IMR-90 (cell line): ENCODE measurements around the gene INPP5F. TPM values are rescaled to one million over a fixed set of nuclear protein-coding genes. Genes with fewer than 3 reads are reported as not detected.

Experiments
- ATAC-seq: fragments of 200-7000 bp; cut with Tn5 transposase; 2 replicates; pipeline ENCODE4 v1.9.1; 2020; ENCODE audit warnings: low read depth, mild to moderate bottlenecking, moderate library complexity
- BruUV-seq: library from RNA; stranded (reverse); fragments of 400-500 nt; replicated peaks from 2 replicates; lab custom pipeline; 2021; lab: Mats Ljungman, UMichigan
- CTCF ChIA-PET: fragments of 300-600 bp; formaldehyde crosslinking; extraction: SDS; loops from one replicate; lab custom pipeline; 2021; ENCODE audit warnings: antibody characterized with exemption; lab: Yijun Ruan, JAX
- POLR2A ChIA-PET: fragments of 300-600 bp; sonication (Branson Sonifier 250); formaldehyde crosslinking; loops from one replicate; lab custom pipeline; 2022; ENCODE audit warnings: antibody characterized with exemption; ENCODE audit not compliant: unreplicated experiment; lab: Charles Lee
- DNase-seq: peaks from one replicate; pipeline ENCODE4 v3.0.0; 2013
- H2AFZ ChIP-seq: replicated peaks from 2 replicates; pipeline ENCODE3; 2013; ENCODE audit warnings: low read length, mild to moderate bottlenecking; ENCODE audit not compliant: poor library complexity
- H2AK5ac ChIP-seq: 2 replicates; pipeline ENCODE4 v1.6.1; 2013; ENCODE audit warnings: low read depth, low read length, inconsistent platforms
- H2AK9ac ChIP-seq: replicated peaks from 2 replicates; pipeline ENCODE3; 2013; ENCODE audit warnings: mild to moderate bottlenecking, low read depth, low read length, moderate library complexity; ENCODE audit not compliant: poor library complexity
- H2BK120ac ChIP-seq: 2 replicates; pipeline ENCODE4 v1.6.1; 2013; ENCODE audit warnings: low read depth, low read length, inconsistent platforms
- H2BK15ac ChIP-seq: 3 replicates; pipeline ENCODE4 v1.6.1; 2013; ENCODE audit warnings: low read depth, low read length, inconsistent platforms
- H2BK20ac ChIP-seq: 2 replicates; pipeline ENCODE4 v1.6.1; 2013; ENCODE audit warnings: low read depth, mild to moderate bottlenecking, inconsistent platforms, low read length, moderate library complexity
- H2BK5ac ChIP-seq: 2 replicates; pipeline ENCODE4 v1.6.1; 2013; ENCODE audit warnings: mild to moderate bottlenecking, low read depth, low read length, inconsistent platforms; ENCODE audit not compliant: poor library complexity, severe bottlenecking
- H3K14ac ChIP-seq: replicated peaks from 2 replicates; pipeline ENCODE4 v1.6.1; 2013; ENCODE audit warnings: low read depth, low read length, inconsistent platforms
- H3K18ac ChIP-seq: 2 replicates; pipeline ENCODE4 v1.6.1; 2013; ENCODE audit warnings: low read depth, low read length, control low read depth
- H3K23ac ChIP-seq: 2 replicates; pipeline ENCODE4 v1.6.1; 2013; ENCODE audit warnings: low read depth, low read length, inconsistent platforms
- H3K27ac ChIP-seq: 2 replicates; pipeline ENCODE4 v1.5.1; 2013; ENCODE audit warnings: mild to moderate bottlenecking, control low read depth, low read length; ENCODE audit not compliant: insufficient read depth
- H3K27me3 ChIP-seq: 2 replicates; pipeline ENCODE4 v1.6.1; 2013; ENCODE audit warnings: low read length; ENCODE audit not compliant: control insufficient read depth, insufficient read depth
- H3K36me3 ChIP-seq: 2 replicates; pipeline ENCODE4 v1.6.1; 2013; ENCODE audit warnings: low read length, mixed read lengths; ENCODE audit not compliant: control insufficient read depth, insufficient read depth
- H3K4ac ChIP-seq: 2 replicates; pipeline ENCODE4 v1.6.1; 2013; ENCODE audit warnings: low read depth, low read length, inconsistent platforms
- H3K4me1 ChIP-seq: 2 replicates; pipeline ENCODE4 v1.6.1; 2013; ENCODE audit warnings: low read length, mixed read lengths; ENCODE audit not compliant: control insufficient read depth, insufficient read depth
- H3K4me2 ChIP-seq: 2 replicates; pipeline ENCODE4 v1.6.1; 2013; ENCODE audit warnings: low read depth, mild to moderate bottlenecking, control low read depth, low read length, moderate library complexity
- H3K4me3 ChIP-seq: 2 replicates; pipeline ENCODE4 v1.5.1; 2013; ENCODE audit warnings: low read depth, mild to moderate bottlenecking, control low read depth, low read length, moderate library complexity; ENCODE audit not compliant: insufficient read depth
- H3K56ac ChIP-seq: 2 replicates; pipeline ENCODE4 v1.6.1; 2013; ENCODE audit warnings: low read length, inconsistent platforms; ENCODE audit not compliant: insufficient read depth; ENCODE audit errors: extremely low read depth
- H3K79me1 ChIP-seq, 2 experiments: 2 replicates each; pipeline ENCODE4 v1.6.1; 2013; ENCODE audit warnings: low read length in 2 of 2, inconsistent platforms in 1 of 2, low read depth in 1 of 2
- H3K9ac ChIP-seq: 2 replicates; pipeline ENCODE4 v1.6.1; 2013; ENCODE audit warnings: low read depth, low read length, control low read depth
- H3K9me1 ChIP-seq: 2 replicates; pipeline ENCODE4 v1.6.1; 2013; ENCODE audit warnings: low read length, inconsistent platforms; ENCODE audit not compliant: insufficient read depth
- H3K9me3 ChIP-seq: 2 replicates; pipeline ENCODE4 v1.6.1; 2013; ENCODE audit warnings: low read length; ENCODE audit not compliant: control insufficient read depth, insufficient read depth
- H4K20me1 ChIP-seq: 2 replicates; pipeline ENCODE4 v1.6.1; 2013; ENCODE audit warnings: low read length, inconsistent platforms; ENCODE audit not compliant: insufficient read depth
- H4K5ac ChIP-seq: 2 replicates; pipeline ENCODE4 v1.6.1; 2013; ENCODE audit warnings: mild to moderate bottlenecking, low read depth, low read length, control low read depth
- H4K8ac ChIP-seq, 2 experiments: 2 replicates each; pipeline ENCODE4 v1.6.1; 2013; ENCODE audit warnings: low read depth in 2 of 2, low read length in 2 of 2, control low read depth in 1 of 2, inconsistent platforms in 1 of 2
- H4K91ac ChIP-seq: 2 replicates; pipeline ENCODE4 v1.6.1; 2013; ENCODE audit warnings: low read depth, low read length, inconsistent platforms; ENCODE audit not compliant: insufficient read depth
- BHLHE40 ChIP-seq: fragments of 150-350 bp; IDR thresholded peaks from 2 replicates; pipeline ENCODE4 v1.6.1; 2016; ENCODE audit warnings: mild to moderate bottlenecking, low read depth, low read length
- CEBPB ChIP-seq: IDR thresholded peaks from 2 replicates; pipeline ENCODE4 v1.6.1; 2012; ENCODE audit warnings: low read depth, low read length, improper control_type of control experiment
- CHD1 ChIP-seq: IDR thresholded peaks from 2 replicates; pipeline ENCODE4 v1.6.1; 2012; ENCODE audit warnings: low read depth, low read length, improper control_type of control experiment
- FOS ChIP-seq: fragments of 150-350 bp; IDR thresholded peaks from 2 replicates; pipeline ENCODE4 v1.6.1; 2016; ENCODE audit warnings: low read depth, low read length
- MAFK ChIP-seq: IDR thresholded peaks from 2 replicates; pipeline ENCODE4 v1.6.1; 2012; ENCODE audit warnings: low read depth, low read length, improper control_type of control experiment
- MAZ ChIP-seq: IDR thresholded peaks from 2 replicates; pipeline ENCODE4 v1.6.1; 2012; ENCODE audit warnings: low read depth, mild to moderate bottlenecking, low read length, improper control_type of control experiment, moderate library complexity, borderline replicate concordance
- MXI1 ChIP-seq: IDR thresholded peaks from 2 replicates; pipeline ENCODE4 v1.6.1; 2012; ENCODE audit warnings: low read depth, mild to moderate bottlenecking, low read length, moderate library complexity, borderline replicate concordance
- NFE2L2 ChIP-seq: fragments of 150-350 bp; IDR thresholded peaks from 2 replicates; pipeline ENCODE4 v1.6.1; 2016; ENCODE audit warnings: low read depth, mild to moderate bottlenecking, low read length
- POLR2A ChIP-seq: IDR thresholded peaks from 2 replicates; pipeline ENCODE4 v1.6.1; 2012; ENCODE audit warnings: mild to moderate bottlenecking, low read depth, low read length
- RAD21 ChIP-seq: IDR thresholded peaks from 2 replicates; pipeline ENCODE4 v1.6.1; 2012; ENCODE audit warnings: low read length, improper control_type of control experiment
- RCOR1 ChIP-seq: IDR thresholded peaks from 2 replicates; pipeline ENCODE4 v1.6.1; 2012; ENCODE audit warnings: mild to moderate bottlenecking, low read length, improper control_type of control experiment; ENCODE audit not compliant: insufficient replicate concordance
- RFX5 ChIP-seq: IDR thresholded peaks from 2 replicates; pipeline ENCODE4 v1.8.0; 2012; ENCODE audit warnings: low read depth, mild to moderate bottlenecking, low read length, moderate library complexity
- SMC3 ChIP-seq: fragments of 150-350 bp; IDR thresholded peaks from 2 replicates; pipeline ENCODE4 v1.6.1; 2016; ENCODE audit warnings: low read depth, mild to moderate bottlenecking, antibody characterized with exemption, low read length, moderate library complexity
- USF2 ChIP-seq: fragments of 150-350 bp; IDR thresholded peaks from 2 replicates; pipeline ENCODE4 v1.6.1; 2017; ENCODE audit warnings: mild to moderate bottlenecking, antibody characterized with exemption, low read length, low read depth
- WGBS, 2 experiments: methylation state at CpG; one replicate each; pipeline versions ENCODE4 v1.1.5 to v1.1.7; 2013; ENCODE audit warnings: missing lambda C conversion rate in 2 of 2; ENCODE audit not compliant: insufficient read length in 1 of 2; ENCODE audit errors: extremely low coverage in 2 of 2; 5-methylcytosine and 5-hydroxymethylcytosine counted together
- dilution Hi-C: fragments of 300-500 bp; cut with HindIII; formaldehyde crosslinking; loops from one replicate; pipeline ENCODE4 v1.14.3; 2018; ENCODE audit warnings: low sequenced_read_pairs; ENCODE audit not compliant: unreplicated experiment
- in situ Hi-C: fragments of 300-500 bp; cut with MboI; formaldehyde crosslinking; loops from 3 replicates; pipeline ENCODE4 v1.14.3; 2019; ENCODE audit warnings: low sequenced_read_pairs, inconsistent platforms, mixed read lengths
- intact Hi-C: fragments of 100-400 bp; cut with micrococcal nuclease; formaldehyde crosslinking; loops from 2 replicates; pipeline ENCODE4 v1.10.0; 2022
- polyA plus RNA-seq, 3 experiments: library from polyadenylated mRNA; depleted of rRNA; stranded (reverse); fragments of >200 nt; gene quantifications; 2 replicates each; pipeline ENCODE4 v1.2.3, GENCODE V29; 2012; ENCODE audit warnings: low replicate concordance in 1 of 3
- total RNA-seq: library from RNA; depleted of rRNA; stranded (reverse); fragments of >200 nt; gene quantifications from 2 replicates; pipeline ENCODE4 v1.2.3, GENCODE V29; 2012
- TF ChIP-seq, protein P1 (sequence below): fragments of 150-350 bp; IDR thresholded peaks from 2 replicates; pipeline ENCODE4 v1.6.1; 2016; ENCODE audit warnings: low read depth, mild to moderate bottlenecking, low read length, moderate library complexity, borderline replicate concordance
- TF ChIP-seq, protein P2 (sequence below): conservative IDR thresholded peaks from 2 replicates; pipeline ENCODE4 v1.5.1; 2012; ENCODE audit warnings: mild to moderate bottlenecking, low read depth, low read length, improper control_type of control experiment

Gene INPP5F
- total and polyA plus RNA-seq, 2 of the 4 experiments (the other 2 are of a cell fraction) = 19.0 to 29.6 TPM

DNA sequence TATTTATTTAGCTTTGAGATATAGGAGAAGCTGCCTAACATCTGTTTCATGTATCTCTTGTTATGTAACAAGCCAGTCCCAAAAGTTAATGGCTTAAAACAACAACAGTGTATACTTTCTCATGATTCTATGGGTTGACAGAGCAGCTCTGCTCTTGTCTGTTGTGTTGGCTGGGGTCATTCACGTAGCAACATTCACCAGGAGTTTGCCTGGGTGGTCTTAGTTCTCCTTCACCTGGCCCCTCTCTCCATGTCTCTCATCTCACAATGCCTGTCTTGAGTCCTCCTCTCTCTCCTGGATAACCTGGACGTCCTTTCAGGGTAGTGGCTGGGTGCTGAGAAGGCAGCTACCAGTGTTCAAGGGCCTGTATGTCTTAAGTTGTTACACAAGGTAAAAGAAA, 27.5 kb downstream of the INPP5F start:
- Histone ChIP-seq H2BK5ac (no peak overlapping the region), H4K5ac (no peak overlapping the region), H2AFZ (no peak overlapping the region), H3K23ac (no peak overlapping the region), H2AK5ac (no peak overlapping the region), H3K79me1 (peaks cover 5 to 17% of the 10 kb centered on the region in 2 experiments; a peak in 2 of 4 replicates), H2BK20ac (no peak overlapping the region), H4K8ac (no peak overlapping the region), H3K9me3 (no peaks in the 10 kb centered on the region), H3K18ac (no peak overlapping the region), H2BK120ac (no peak overlapping the region), H3K56ac (no peak overlapping the region), H4K20me1 (no peaks in the 10 kb centered on the region), H2BK15ac (no peak overlapping the region), H3K4ac (no peak overlapping the region), H3K27me3 (no peaks in the 10 kb centered on the region), H3K36me3 (no peaks in the 10 kb centered on the region), H3K4me2 (no peak overlapping the region), H3K4me1 (peaks cover 5% of the 10 kb centered on the region), H3K9me1 (peaks cover 6% of the 10 kb centered on the region), H3K14ac (no peak overlapping the region; the same call in 1 of the 2 replicates), H3K9ac (no peak overlapping the region), H3K27ac (no peak overlapping the region), H4K91ac (no peak overlapping the region), H3K4me3 (no peak overlapping the region), H2AK9ac (no peak overlapping the region)
- in situ Hi-C loops = loop anchor here (5.0 kb wide), 1 partner anchor 99 kb away; no protein-coding TSS in a partner anchor
- no CpG with 5 or more reads among the region's 2 CpGs for WGBS, 2 experiments
- intact Hi-C loops = loop anchor here (10.0 kb wide), 1 partner anchor 981 kb away; no protein-coding TSS in a partner anchor
- dilution Hi-C loops = no loop called here
- ATAC-seq = no peak
- DNase-seq = no peak
- TF ChIP-seq CEBPB (no peak), MAFK (no peak), POLR2A (no peak), MAZ (no peak), CHD1 (no peak), NFE2L2 (no peak), FOS (no peak), RAD21 (no peak), USF2 (no peak), BHLHE40 (no peak), RFX5 (no peak), RCOR1 (no peak), SMC3 (no peak), MXI1 (no peak)
- TF ChIP-seq, protein P1, sequence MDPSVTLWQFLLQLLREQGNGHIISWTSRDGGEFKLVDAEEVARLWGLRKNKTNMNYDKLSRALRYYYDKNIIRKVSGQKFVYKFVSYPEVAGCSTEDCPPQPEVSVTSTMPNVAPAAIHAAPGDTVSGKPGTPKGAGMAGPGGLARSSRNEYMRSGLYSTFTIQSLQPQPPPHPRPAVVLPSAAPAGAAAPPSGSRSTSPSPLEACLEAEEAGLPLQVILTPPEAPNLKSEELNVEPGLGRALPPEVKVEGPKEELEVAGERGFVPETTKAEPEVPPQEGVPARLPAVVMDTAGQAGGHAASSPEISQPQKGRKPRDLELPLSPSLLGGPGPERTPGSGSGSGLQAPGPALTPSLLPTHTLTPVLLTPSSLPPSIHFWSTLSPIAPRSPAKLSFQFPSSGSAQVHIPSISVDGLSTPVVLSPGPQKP = no peak
- TF ChIP-seq, protein P2, sequence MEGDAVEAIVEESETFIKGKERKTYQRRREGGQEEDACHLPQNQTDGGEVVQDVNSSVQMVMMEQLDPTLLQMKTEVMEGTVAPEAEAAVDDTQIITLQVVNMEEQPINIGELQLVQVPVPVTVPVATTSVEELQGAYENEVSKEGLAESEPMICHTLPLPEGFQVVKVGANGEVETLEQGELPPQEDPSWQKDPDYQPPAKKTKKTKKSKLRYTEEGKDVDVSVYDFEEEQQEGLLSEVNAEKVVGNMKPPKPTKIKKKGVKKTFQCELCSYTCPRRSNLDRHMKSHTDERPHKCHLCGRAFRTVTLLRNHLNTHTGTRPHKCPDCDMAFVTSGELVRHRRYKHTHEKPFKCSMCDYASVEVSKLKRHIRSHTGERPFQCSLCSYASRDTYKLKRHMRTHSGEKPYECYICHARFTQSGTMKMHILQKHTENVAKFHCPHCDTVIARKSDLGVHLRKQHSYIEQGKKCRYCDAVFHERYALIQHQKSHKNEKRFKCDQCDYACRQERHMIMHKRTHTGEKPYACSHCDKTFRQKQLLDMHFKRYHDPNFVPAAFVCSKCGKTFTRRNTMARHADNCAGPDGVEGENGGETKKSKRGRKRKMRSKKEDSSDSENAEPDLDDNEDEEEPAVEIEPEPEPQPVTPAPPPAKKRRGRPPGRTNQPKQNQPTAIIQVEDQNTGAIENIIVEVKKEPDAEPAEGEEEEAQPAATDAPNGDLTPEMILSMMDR = no peak
- POLR2A ChIA-PET = no interaction called here
- no TSS peak for BruUV-seq
- CTCF ChIA-PET = interaction anchor here (0.6 to 1.0 kb wide), 2 partner anchors 68 to 107 kb away, joined by 3 to 6 read pairs; no protein-coding TSS in a partner anchor
